ENCODE measurements around the gene AP3S2. TPM values are rescaled to one million over a fixed set of nuclear protein-coding genes. Genes with fewer than 3 reads are reported as not detected.

AP3S2 gene
- total and polyA plus RNA-seq, 4 donors: 8.4 to 73.5 (median 25.9) TPM

GRCh38 chr15:89781055-89781454, 112.7 kb downstream of the AP3S2 start:
- no peak for DNase-seq (ENCODE audit: low spot score)
- 81% methylated on average over 6 of the region's 6 CpGs for WGBS
- Histone ChIP-seq H3K27me3 (ENCODE audit: control insufficient read depth in 4 of 4, insufficient read depth in 4 of 4, low read length in 3 of 4) (no peaks in the 10 kb centered on the region), H3K9ac (ENCODE audit: low read depth in 1 of 2, low read length in 2 of 2) (no peak overlapping the region), H3K4me3 (ENCODE audit: low read depth in 1 of 3, low read length in 3 of 3) (no peak overlapping the region), H3K9me3 (ENCODE audit: control insufficient read depth in 4 of 4, low read length in 3 of 4) (no peaks in the 10 kb centered on the region), H3K4me1 (ENCODE audit: control insufficient read depth in 4 of 4, insufficient read depth in 4 of 4, low read length in 3 of 4) (peaks cover 9 to 32% (median 25%) of the 10 kb centered on the region in 4 donors), H3K27ac (ENCODE audit: low read depth in 1 of 2, low read length in 2 of 2) (no peak overlapping the region), H3K36me3 (ENCODE audit: control insufficient read depth in 4 of 4, insufficient read depth in 3 of 4, low read depth in 1 of 4, low read length in 3 of 4) (peaks cover 0 to 4% (median 2%) of the 10 kb centered on the region in 4 donors)
- no peak for TF ChIP-seq JUND (IDR thresholded peaks at IDR 0.05)
- TF ChIP-seq RXRA (IDR thresholded peaks at IDR 0.05): no peak
- no peak for TF ChIP-seq CTCF (IDR thresholded peaks at IDR 0.05; ENCODE audit: low read depth, low read length, missing input control)
- TF ChIP-seq FOXA1 (IDR thresholded peaks at IDR 0.05): no peak
- TF ChIP-seq MAX (IDR thresholded peaks at IDR 0.05): no peak
- no peak for TF ChIP-seq YY1 (IDR thresholded peaks at IDR 0.05)

GRCh38 chr15:89780601-89781000, 113.2 kb downstream of the AP3S2 start:
- peaks cover 9 to 31% (median 22%) of the 10 kb centered on the region in 4 donors for H3K4me1 ChIP-seq (ENCODE audit: control insufficient read depth in 4 of 4, insufficient read depth in 4 of 4, low read length in 3 of 4)
- H3K9me3 ChIP-seq (ENCODE audit: control insufficient read depth in 4 of 4, low read length in 3 of 4): no peaks in the 10 kb centered on the region
- H3K27me3 ChIP-seq (ENCODE audit: control insufficient read depth in 4 of 4, insufficient read depth in 4 of 4, low read length in 3 of 4): no peaks in the 10 kb centered on the region
- 90% methylated on average over 6 of the region's 6 CpGs for WGBS
- DNase-seq (ENCODE audit: low spot score): no peak
- peaks cover 0 to 4% (median 2%) of the 10 kb centered on the region in 4 donors for H3K36me3 ChIP-seq (ENCODE audit: control insufficient read depth in 4 of 4, insufficient read depth in 3 of 4, low read depth in 1 of 4, low read length in 3 of 4)
- no peak overlapping the region for H3K27ac ChIP-seq (ENCODE audit: low read depth in 1 of 2, low read length in 2 of 2)
- no peak overlapping the region for H3K4me3 ChIP-seq (ENCODE audit: low read depth in 1 of 3, low read length in 3 of 3)
- H3K9ac ChIP-seq (ENCODE audit: low read depth in 1 of 2, low read length in 2 of 2): no peak overlapping the region
- TF ChIP-seq MAX (IDR thresholded peaks at IDR 0.05) (no peak), JUND (IDR thresholded peaks at IDR 0.05) (no peak), FOXA2 (IDR thresholded peaks at IDR 0.05) (no peak)

Small RNA genes lying within 50 kb of the gene (small RNA-seq; reads per million reads assigned to genes)
- gene MIR5009 (0.07 reads per million), gene MIR5094 (0.07 reads per million), gene RNU6-1111P (not detected), gene RNU7-111P (not detected)

Other genes starting within 250 kb of the AP3S2 start
- 1 to 10 TPM; 1.0 to 1.3 TPM for gene KIF7, start 238.5 kb downstream of the AP3S2 start, total RNA-seq
- under 1 TPM; 0.04 to 0.44 TPM for gene KIF7, start 238.5 kb downstream of the AP3S2 start, polyA plus RNA-seq
- 10 to 100 TPM; 10.8 to 46.0 TPM for gene PLIN1, start 214.6 kb downstream of the AP3S2 start, total RNA-seq
- 10 to 100 TPM; 10.2 to 15.8 TPM for gene PLIN1, start 214.6 kb downstream of the AP3S2 start, polyA plus RNA-seq
- gene PEX11A, start 203.2 kb downstream of the AP3S2 start, total RNA-seq: 10 to 100 TPM in 1 of 2 donors, 1 to 10 TPM in 1; 6.6 to 47.9 TPM
- 10 to 100 TPM; 17.3 to 31.3 TPM for gene PEX11A, start 203.2 kb downstream of the AP3S2 start, polyA plus RNA-seq
- gene WDR93, start 203.2 kb downstream of the AP3S2 start, total RNA-seq: under 1 TPM in 1 of 2 donors, not detected in 1; 0.08 TPM
- under 1 TPM in 1 of 2 donors, not detected in 1; 0.08 TPM for gene WDR93, start 203.2 kb downstream of the AP3S2 start, polyA plus RNA-seq
- under 1 TPM; 0.14 to 0.50 TPM for gene MESP1, start 142.7 kb downstream of the AP3S2 start, total RNA-seq
- 1 to 10 TPM; 1.2 to 1.8 TPM for gene MESP1, start 142.7 kb downstream of the AP3S2 start, polyA plus RNA-seq
- gene MESP2, start 117.7 kb downstream of the AP3S2 start, total RNA-seq: not detected
- under 1 TPM in 1 of 2 donors, not detected in 1; 0.03 TPM for gene MESP2, start 117.7 kb downstream of the AP3S2 start, polyA plus RNA-seq
- gene ANPEP, start 79.1 kb downstream of the AP3S2 start, total RNA-seq: 100 to 1,000 TPM in 1 of 2 donors, 10 to 100 TPM in 1; 88.8 to 182 TPM
- gene ANPEP, start 79.1 kb downstream of the AP3S2 start, polyA plus RNA-seq: 100 to 1,000 TPM; 150 to 227 TPM
- gene ARPIN, start 19.0 kb upstream of the AP3S2 start, total RNA-seq: 1 to 10 TPM; 3.9 to 7.2 TPM
- 1 to 10 TPM; 1.6 to 3.2 TPM for gene ARPIN, start 19.0 kb upstream of the AP3S2 start, polyA plus RNA-seq
- gene ZNF710, start 107.3 kb upstream of the AP3S2 start, total RNA-seq: 10 to 100 TPM in 1 of 2 donors, 1 to 10 TPM in 1; 5.4 to 15.3 TPM
- gene ZNF710, start 107.3 kb upstream of the AP3S2 start, polyA plus RNA-seq: 1 to 10 TPM; 1.9 to 5.3 TPM
- gene IDH2, start 208.5 kb upstream of the AP3S2 start, total RNA-seq: 100 to 1,000 TPM; 149 to 318 TPM
- 100 to 1,000 TPM; 278 to 339 TPM for gene IDH2, start 208.5 kb upstream of the AP3S2 start, polyA plus RNA-seq